ENCODE data around the gene CMKLR1. TPM values are rescaled to one million over a fixed set of nuclear protein-coding genes. Genes with fewer than 3 reads are reported as not detected.

Gene CMKLR1
- total RNA-seq, 1 donor from 2014 or later: not detected

DNA sequence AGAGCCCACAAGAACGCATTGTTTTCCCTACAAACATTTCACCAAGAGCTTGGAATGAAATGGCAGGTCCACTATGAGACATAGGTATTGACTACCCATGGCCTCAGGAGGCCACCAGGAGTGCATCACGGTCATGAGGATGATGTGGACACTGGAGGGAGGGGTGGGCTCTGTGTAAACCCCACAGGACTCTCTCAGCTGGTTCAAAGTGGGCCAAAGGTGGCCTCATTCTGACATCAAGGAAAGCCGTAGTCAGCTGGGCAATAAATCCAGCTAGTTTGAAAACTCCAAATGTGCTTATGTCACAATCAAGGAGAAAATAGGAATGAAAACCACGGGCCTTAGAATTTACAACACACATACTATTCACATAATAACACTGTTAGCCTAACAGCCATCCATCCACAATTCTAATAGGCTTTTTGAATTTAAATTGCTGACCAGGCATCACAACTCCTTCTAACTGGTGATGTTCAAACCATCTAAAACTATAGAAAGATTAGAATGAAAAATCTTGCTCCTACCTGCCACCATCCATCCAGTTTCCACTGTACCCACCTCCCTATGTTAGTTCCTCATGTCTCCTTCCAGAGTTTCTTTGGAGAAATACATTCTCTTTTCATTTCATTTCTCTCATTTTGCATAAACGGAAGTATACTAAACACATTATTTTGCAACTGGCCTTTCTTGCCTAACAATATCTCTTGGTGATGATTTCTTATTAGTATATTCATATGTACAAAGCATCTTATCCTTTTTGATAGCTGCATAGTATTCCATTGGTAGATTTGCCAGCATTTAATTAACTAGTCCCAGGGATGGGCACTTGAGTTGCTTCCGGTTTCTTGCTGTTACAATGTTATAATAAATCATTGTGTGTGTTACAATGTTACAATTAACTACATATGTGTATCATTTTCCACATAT is 21.5 kb downstream of the CMKLR1 start:
- Mint-ChIP-seq H3K36me3 (no peaks in the 10 kb centered on the region), H3K27me3 (ENCODE audit: insufficient read depth, low read depth) (peaks cover 7% of the 10 kb centered on the region), H3K9me3 (peaks cover 2% of the 10 kb centered on the region), H3K4me1 (peaks cover 36% of the 10 kb centered on the region), H3K4me3 (no peak overlapping the region), H3K27ac (no peak overlapping the region)
- TF ChIP-seq, protein P1, sequence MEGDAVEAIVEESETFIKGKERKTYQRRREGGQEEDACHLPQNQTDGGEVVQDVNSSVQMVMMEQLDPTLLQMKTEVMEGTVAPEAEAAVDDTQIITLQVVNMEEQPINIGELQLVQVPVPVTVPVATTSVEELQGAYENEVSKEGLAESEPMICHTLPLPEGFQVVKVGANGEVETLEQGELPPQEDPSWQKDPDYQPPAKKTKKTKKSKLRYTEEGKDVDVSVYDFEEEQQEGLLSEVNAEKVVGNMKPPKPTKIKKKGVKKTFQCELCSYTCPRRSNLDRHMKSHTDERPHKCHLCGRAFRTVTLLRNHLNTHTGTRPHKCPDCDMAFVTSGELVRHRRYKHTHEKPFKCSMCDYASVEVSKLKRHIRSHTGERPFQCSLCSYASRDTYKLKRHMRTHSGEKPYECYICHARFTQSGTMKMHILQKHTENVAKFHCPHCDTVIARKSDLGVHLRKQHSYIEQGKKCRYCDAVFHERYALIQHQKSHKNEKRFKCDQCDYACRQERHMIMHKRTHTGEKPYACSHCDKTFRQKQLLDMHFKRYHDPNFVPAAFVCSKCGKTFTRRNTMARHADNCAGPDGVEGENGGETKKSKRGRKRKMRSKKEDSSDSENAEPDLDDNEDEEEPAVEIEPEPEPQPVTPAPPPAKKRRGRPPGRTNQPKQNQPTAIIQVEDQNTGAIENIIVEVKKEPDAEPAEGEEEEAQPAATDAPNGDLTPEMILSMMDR (IDR thresholded peaks at IDR 0.05): no peak
- TF ChIP-seq EZH2phosphoT487 (IDR thresholded peaks at IDR 0.05) (no peak), EZH2 (IDR thresholded peaks at IDR 0.05) (no peak)
- no peak overlapping the region for H3K4me3 ChIP-seq
- no peak overlapping the region for H3K4me2 ChIP-seq
- H3K27ac ChIP-seq: no peak overlapping the region
- H3K27me3 ChIP-seq: no peaks in the 10 kb centered on the region
- H3K36me3 ChIP-seq: no peaks in the 10 kb centered on the region
- no peak overlapping the region for H3K9ac ChIP-seq
- H4K20me1 ChIP-seq (ENCODE audit: low read depth): no peaks in the 10 kb centered on the region
- H2AFZ ChIP-seq (replicated peaks): no peak overlapping the region
- no peaks in the 10 kb centered on the region for H3K9me3 ChIP-seq (ENCODE audit: low read depth)
- DNase-seq (ENCODE audit: low spot score): no peak
- H3K4me1 ChIP-seq: peaks cover 12% of the 10 kb centered on the region
- H3F3A ChIP-seq (ENCODE audit: low read depth): peaks cover 17% of the 10 kb centered on the region
- no peaks in the 10 kb centered on the region for H3K79me2 ChIP-seq (ENCODE audit: low read depth)

DNA sequence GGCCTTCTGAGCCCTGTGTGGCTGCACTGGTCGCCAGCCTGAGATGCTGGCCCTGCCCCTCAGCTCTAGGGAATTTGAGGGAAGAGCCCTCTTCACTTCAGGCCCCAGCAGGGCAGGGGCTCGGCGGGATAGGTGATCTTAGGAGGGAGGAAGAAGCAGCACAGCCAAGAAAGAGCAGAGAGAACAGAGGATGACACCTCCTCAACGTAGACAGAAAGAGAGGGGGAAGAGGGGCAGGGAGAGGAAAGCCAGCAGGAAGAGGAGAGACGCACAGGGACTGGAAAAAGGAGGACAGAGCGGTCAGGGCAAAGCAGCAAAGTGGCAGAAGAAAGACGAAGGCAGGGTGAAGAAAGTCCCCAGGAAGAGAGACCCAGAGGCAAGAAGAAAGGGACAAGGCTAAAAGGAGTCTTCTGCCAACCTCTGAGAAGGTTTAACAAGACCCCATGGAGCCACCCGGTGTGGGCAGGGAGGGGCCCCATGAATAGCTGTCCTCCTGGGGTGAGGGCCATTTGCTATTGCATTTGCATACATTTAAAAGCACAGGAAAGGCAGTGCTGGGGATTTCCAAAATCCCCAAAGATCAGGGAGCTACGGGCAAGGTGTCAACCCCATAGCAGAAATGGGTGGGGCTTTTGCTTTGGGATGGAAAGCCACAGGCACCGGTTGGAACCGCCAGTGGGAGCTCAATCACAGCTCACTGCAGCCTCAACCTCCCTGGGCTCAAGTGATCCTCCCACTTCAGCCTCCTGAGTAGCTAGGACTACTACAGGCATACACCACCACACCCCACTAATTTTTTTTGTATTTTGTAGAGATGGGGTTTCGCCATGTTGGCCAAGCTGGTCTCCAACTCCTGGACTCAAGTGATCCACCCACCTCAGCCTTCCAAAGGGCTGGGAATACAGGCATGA is 22.7 kb downstream of the CMKLR1 start:
- H3K4me1 ChIP-seq: peaks cover 12% of the 10 kb centered on the region
- no peak overlapping the region for H3K27ac ChIP-seq
- H3K27me3 Mint-ChIP-seq (ENCODE audit: insufficient read depth, low read depth): peaks cover 6% of the 10 kb centered on the region
- DNase-seq (ENCODE audit: low spot score): peak; percentile 38
- no peaks in the 10 kb centered on the region for H3K79me2 ChIP-seq (ENCODE audit: low read depth)
- H3K4me3 ChIP-seq: no peak overlapping the region
- no peaks in the 10 kb centered on the region for H3K27me3 ChIP-seq
- peak overlapping the region; percentile 100 for H2AFZ ChIP-seq (replicated peaks)
- no peaks in the 10 kb centered on the region for H3K9me3 ChIP-seq (ENCODE audit: low read depth)
- peaks cover 2% of the 10 kb centered on the region for H3K9me3 Mint-ChIP-seq
- no peak overlapping the region for H3K4me3 Mint-ChIP-seq
- no peak overlapping the region for H3K4me2 ChIP-seq
- H3K27ac Mint-ChIP-seq: peak overlapping the region; percentile 61
- no peaks in the 10 kb centered on the region for H4K20me1 ChIP-seq (ENCODE audit: low read depth)
- H3K9ac ChIP-seq: no peak overlapping the region
- H3K4me1 Mint-ChIP-seq: peaks cover 40% of the 10 kb centered on the region
- no peaks in the 10 kb centered on the region for H3K36me3 ChIP-seq
- no peak for TF ChIP-seq EZH2 (IDR thresholded peaks at IDR 0.05)
- TF ChIP-seq, protein P1 (IDR thresholded peaks at IDR 0.05): no peak
- TF ChIP-seq EZH2phosphoT487 (IDR thresholded peaks at IDR 0.05): no peak
- no peaks in the 10 kb centered on the region for H3K36me3 Mint-ChIP-seq
- peaks cover 17% of the 10 kb centered on the region for H3F3A ChIP-seq (ENCODE audit: low read depth)

DNA sequence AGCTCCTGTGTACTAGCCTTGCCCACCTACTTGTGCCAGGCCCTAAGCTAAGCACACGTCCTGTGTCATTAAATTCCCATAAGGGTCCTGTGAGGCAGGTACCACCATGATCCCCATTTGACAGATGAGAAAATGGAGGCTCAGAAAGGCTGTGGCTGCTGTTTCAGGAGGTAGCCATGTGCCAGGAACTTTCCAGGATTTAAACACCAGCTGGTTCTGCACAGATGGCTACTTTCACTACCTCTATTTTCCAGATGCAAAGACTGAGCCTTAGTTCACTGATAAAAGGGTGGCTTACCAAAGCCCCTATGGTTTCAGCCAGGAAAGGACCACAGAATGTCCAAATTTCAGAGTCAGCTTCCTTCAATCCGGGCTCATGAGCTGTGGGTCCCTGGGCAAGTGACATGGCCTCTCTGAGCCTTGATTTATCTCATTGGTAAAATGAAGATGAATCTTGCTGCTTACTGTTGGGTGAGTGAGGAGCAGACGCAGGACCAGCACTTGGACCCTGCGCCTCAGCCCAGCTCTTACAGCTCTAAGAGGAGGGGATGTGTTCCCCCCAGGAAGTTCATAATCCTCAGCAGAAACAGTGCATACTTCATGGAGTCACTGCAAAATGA is 23.5 kb downstream of the CMKLR1 start:
- no peaks in the 10 kb centered on the region for H3K36me3 Mint-ChIP-seq
- H3K4me1 ChIP-seq: peaks cover 12% of the 10 kb centered on the region
- no peaks in the 10 kb centered on the region for H3K9me3 ChIP-seq (ENCODE audit: low read depth)
- H3K4me3 ChIP-seq: no peak overlapping the region
- no peak overlapping the region for H3K4me3 Mint-ChIP-seq
- H3K36me3 ChIP-seq: no peaks in the 10 kb centered on the region
- no peak for DNase-seq (ENCODE audit: low spot score)
- peaks cover 43% of the 10 kb centered on the region for H3K4me1 Mint-ChIP-seq
- peak overlapping the region; percentile 100 for H2AFZ ChIP-seq (replicated peaks)
- H3K4me2 ChIP-seq: no peak overlapping the region
- H3K27ac ChIP-seq: no peak overlapping the region
- no peaks in the 10 kb centered on the region for H3K79me2 ChIP-seq (ENCODE audit: low read depth)
- H3K9ac ChIP-seq: no peak overlapping the region
- peaks cover 17% of the 10 kb centered on the region for H3F3A ChIP-seq (ENCODE audit: low read depth)
- no peaks in the 10 kb centered on the region for H3K27me3 ChIP-seq
- no peaks in the 10 kb centered on the region for H4K20me1 ChIP-seq (ENCODE audit: low read depth)
- peaks cover 7% of the 10 kb centered on the region for H3K27me3 Mint-ChIP-seq (ENCODE audit: insufficient read depth, low read depth)
- H3K9me3 Mint-ChIP-seq: peaks cover 2% of the 10 kb centered on the region
- H3K27ac Mint-ChIP-seq: no peak overlapping the region
- TF ChIP-seq EZH2phosphoT487 (IDR thresholded peaks at IDR 0.05) (no peak), EZH2 (IDR thresholded peaks at IDR 0.05) (no peak)
- TF ChIP-seq, protein P1 (IDR thresholded peaks at IDR 0.05): no peak

Data from neural progenitor cell (in vitro differentiated cells).